Left ventricle myocardium inferior (tissue), 1 donor: ENCODE data around the gene LRP1B. TPM values are rescaled to one million over a fixed set of nuclear protein-coding genes. Genes with fewer than 3 reads are reported as not detected.
"Not testable (repeated sequence)": the region's sequence is repeated elsewhere in the genome, so short reads cannot be mapped to it uniquely, and the experiment has no call there.

Experiments
- DNase-seq: peaks from one replicate; pipeline ENCODE4 v3.0.0-alpha.2; 2020
- H3K27ac ChIP-seq: fragments of 200-600 bp; replicated peaks from 2 replicates; pipeline ENCODE4 v1.8.0; 2021
- H3K27me3 ChIP-seq: fragments of 200-600 bp; 2 replicates; pipeline ENCODE4 v1.8.0; 2021; ENCODE audit warnings: low read depth
- H3K36me3 ChIP-seq: fragments of 200-600 bp; 2 replicates; pipeline ENCODE4 v1.8.0; 2021
- H3K4me1 ChIP-seq: fragments of 200-600 bp; 2 replicates; pipeline ENCODE4 v1.8.0; 2021
- H3K4me3 ChIP-seq: fragments of 200-600 bp; 2 replicates; pipeline ENCODE4 v1.8.0; 2021; ENCODE audit warnings: mild to moderate bottlenecking, moderate library complexity
- H3K9me3 ChIP-seq: fragments of 200-600 bp; replicated peaks from 2 replicates; pipeline ENCODE4 v1.8.0; 2021
- intact Hi-C: fragments of 100-400 bp; cut with micrococcal nuclease; formaldehyde crosslinking; loops from one replicate; pipeline ENCODE4 v1.11.0; 2022
- total RNA-seq: library from RNA; stranded (reverse); fragmentation: NEBNext Ultra II Directional; extraction: Animal tissue kit (Norgen Biotek cat#: 25700); gene quantifications from one replicate; pipeline ENCODE4 v1.2.1, GENCODE V29; 2021
- TF ChIP-seq, protein P1 (sequence below): fragments of 200-600 bp; IDR thresholded peaks from 2 replicates; pipeline ENCODE4 v1.8.0; 2021; ENCODE audit warnings: antibody characterized with exemption, mild to moderate bottlenecking, borderline replicate concordance
- donor health status: DM: no; HTN: yes; CAD: no; lungs with severe emphysema.

LRP1B gene
- total RNA-seq, 1 donor from 2014 or later, result 0.08 TPM

DNA sequence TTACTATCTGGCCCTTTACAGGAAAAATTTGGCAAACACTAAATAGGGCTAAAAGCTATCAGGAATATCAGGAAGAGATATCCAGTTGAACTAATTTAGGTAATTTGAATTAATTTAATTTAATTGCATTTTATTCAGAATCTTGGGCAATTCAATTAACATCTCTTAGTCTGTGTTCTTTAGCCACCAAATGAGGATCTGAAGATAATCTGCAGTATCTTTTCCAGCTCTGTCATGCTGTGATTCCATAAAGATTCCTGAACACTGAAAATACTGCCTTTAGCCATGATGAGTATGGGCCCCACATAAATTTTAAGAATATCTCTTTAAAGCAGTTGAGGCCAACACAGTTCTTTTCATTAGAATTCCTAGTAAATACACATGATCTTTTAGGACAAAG is 1679.5 kb downstream of the LRP1B start:
- H3K27me3 ChIP-seq, result no peaks in the 10 kb centered on the region
- no peak overlapping the region for H3K4me3 ChIP-seq
- intact Hi-C loops, result no loop called here
- no peak overlapping the region for H3K27ac ChIP-seq
- H3K4me1 ChIP-seq, result no peaks in the 10 kb centered on the region
- H3K9me3 ChIP-seq, result no peaks in the 10 kb centered on the region
- H3K36me3 ChIP-seq, result no peaks in the 10 kb centered on the region
- DNase-seq, result no peak
- TF ChIP-seq, protein P1, sequence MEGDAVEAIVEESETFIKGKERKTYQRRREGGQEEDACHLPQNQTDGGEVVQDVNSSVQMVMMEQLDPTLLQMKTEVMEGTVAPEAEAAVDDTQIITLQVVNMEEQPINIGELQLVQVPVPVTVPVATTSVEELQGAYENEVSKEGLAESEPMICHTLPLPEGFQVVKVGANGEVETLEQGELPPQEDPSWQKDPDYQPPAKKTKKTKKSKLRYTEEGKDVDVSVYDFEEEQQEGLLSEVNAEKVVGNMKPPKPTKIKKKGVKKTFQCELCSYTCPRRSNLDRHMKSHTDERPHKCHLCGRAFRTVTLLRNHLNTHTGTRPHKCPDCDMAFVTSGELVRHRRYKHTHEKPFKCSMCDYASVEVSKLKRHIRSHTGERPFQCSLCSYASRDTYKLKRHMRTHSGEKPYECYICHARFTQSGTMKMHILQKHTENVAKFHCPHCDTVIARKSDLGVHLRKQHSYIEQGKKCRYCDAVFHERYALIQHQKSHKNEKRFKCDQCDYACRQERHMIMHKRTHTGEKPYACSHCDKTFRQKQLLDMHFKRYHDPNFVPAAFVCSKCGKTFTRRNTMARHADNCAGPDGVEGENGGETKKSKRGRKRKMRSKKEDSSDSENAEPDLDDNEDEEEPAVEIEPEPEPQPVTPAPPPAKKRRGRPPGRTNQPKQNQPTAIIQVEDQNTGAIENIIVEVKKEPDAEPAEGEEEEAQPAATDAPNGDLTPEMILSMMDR, result no peak

DNA sequence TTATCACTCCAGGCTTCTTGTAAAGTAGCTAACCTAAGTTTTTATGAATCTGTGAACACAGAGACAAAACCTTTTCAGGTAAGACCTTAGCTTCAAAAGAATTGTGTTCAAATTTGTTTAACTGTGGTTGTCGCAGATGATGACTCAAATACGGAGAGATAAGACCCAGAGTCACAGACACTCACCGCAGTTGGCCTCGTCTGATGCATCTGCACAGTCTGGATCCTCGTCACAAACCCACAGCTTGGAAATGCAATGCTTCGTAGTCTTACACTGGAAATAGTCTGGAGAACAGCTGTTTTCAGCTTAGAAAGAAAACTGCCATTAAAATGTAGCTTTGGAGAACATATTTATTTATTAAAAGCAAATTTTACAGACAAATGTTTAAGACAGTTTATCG is 1688.5 kb downstream of the LRP1B start:
- H3K27ac ChIP-seq, result no peak overlapping the region
- H3K9me3 ChIP-seq, result peaks cover 4% of the 10 kb centered on the region
- no peak overlapping the region for H3K4me3 ChIP-seq
- no peaks in the 10 kb centered on the region for H3K36me3 ChIP-seq
- intact Hi-C loops, result no loop called here
- H3K4me1 ChIP-seq, result no peaks in the 10 kb centered on the region
- H3K27me3 ChIP-seq, result no peaks in the 10 kb centered on the region
- DNase-seq, result no peak
- TF ChIP-seq, protein P1, result no peak

DNA sequence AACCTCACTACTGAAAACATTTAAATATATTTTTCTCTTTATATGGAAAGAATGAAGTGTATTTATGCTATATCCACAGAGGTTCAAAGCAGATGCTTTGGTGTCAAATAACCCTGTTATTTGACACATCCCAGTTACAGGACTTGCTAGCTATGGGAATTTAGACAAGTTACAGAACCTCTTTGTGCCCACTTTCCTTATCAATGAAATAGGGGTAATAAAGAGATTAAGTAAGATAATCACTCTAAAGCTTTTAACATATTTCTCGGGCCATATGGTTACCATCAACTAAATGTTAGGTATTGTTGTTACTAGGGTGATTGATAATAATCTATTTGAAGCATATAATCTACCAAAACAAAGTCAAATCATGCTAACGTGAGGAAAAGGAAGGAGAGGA is 1690.0 kb downstream of the LRP1B start:
- no peak overlapping the region for H3K27ac ChIP-seq
- peaks cover 4% of the 10 kb centered on the region for H3K9me3 ChIP-seq
- no peaks in the 10 kb centered on the region for H3K27me3 ChIP-seq
- H3K4me3 ChIP-seq, result no peak overlapping the region
- DNase-seq, result no peak
- intact Hi-C loops, result no loop called here
- TF ChIP-seq, protein P1, result no peak
- no peaks in the 10 kb centered on the region for H3K36me3 ChIP-seq
- H3K4me1 ChIP-seq, result no peaks in the 10 kb centered on the region

DNA sequence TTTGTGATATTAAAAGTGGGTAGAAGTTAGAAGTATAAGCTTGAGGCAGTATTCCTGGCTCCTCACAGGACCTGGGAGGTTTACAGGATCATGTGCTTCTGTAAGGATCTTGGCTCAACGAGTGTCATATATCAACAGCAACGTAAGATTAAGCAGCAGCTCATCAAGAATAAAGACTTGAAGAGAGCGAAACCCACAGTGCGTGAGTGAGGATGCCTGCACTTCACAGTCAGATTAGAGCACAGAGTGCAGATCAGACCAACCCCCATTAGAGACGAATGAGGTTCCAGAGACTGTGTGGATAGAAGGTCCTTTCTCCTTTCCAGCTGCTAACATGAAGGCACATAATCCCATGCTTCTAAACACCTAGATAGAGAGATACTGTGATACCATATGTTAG is 1693.9 kb downstream of the LRP1B start:
- Histone ChIP-seq H3K36me3 (no peaks in the 10 kb centered on the region), H3K4me3 (no peak overlapping the region), H3K4me1 (no peaks in the 10 kb centered on the region), H3K27ac (no peak overlapping the region), H3K9me3 (peaks cover 4% of the 10 kb centered on the region), H3K27me3 (no peaks in the 10 kb centered on the region)
- no peak for DNase-seq
- intact Hi-C loops, result no loop called here
- TF ChIP-seq, protein P1, result no peak

DNA sequence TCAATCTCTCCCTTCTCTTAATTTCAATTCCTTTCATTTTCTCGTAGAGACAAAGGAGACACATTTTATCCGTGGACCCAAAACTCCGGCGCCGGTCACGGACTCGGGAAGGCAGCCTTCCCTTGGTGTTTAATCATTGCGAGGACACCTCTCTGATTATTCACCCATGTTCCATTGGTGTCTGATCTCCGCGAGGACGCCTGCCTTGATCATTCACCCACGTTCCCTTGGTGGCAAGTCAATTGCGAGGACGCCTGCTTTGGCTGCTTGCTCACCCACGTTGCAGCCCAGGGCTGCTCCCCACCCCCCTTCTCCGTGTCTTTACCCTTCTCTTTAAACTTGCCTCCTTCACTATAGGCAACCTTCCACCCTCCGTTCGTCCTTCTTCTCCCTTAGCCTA is 1703.8 kb downstream of the LRP1B start:
- intact Hi-C loops, DNase-seq, H3K27me3 ChIP-seq, H3K4me3 ChIP-seq, H3K27ac ChIP-seq, H3K9me3 ChIP-seq, H3K4me1 ChIP-seq, H3K36me3 ChIP-seq: not testable (repeated sequence)

DNA sequence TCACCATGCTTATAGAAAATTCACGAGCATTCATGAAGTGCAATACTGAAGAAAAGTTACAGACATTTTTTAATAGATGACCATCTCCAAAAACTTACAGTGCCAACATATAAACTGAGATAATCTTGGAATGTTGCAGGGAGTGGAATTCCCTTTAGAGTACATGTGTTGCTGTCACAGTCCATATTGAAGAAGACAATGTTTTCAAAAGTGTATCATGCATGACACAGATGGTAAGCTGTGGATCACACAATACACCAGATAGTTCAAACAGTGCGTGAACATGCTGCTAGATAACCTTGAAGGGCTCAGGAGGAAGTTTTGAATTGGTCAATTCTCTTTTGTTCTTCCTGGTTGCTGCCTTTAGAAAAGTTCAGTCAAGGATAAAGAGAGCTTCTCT is 1706.3 kb downstream of the LRP1B start:
- DNase-seq, result no peak
- TF ChIP-seq, protein P1, result no peak
- no peak overlapping the region for H3K4me3 ChIP-seq
- H3K36me3 ChIP-seq, result no peaks in the 10 kb centered on the region
- no peaks in the 10 kb centered on the region for H3K9me3 ChIP-seq
- no peaks in the 10 kb centered on the region for H3K4me1 ChIP-seq
- intact Hi-C loops, result no loop called here
- H3K27me3 ChIP-seq, result no peaks in the 10 kb centered on the region
- no peak overlapping the region for H3K27ac ChIP-seq
